RPMI7951 (cell line): ENCODE measurements around the gene PLPPR3. TPM values are rescaled to one million over a fixed set of nuclear protein-coding genes. Genes with fewer than 3 reads are reported as not detected.

ENCODE experiments used
- DNase-seq: peaks from one replicate; pipeline ENCODE4 v3.0.0-alpha.2; 2012; ENCODE audit warnings: low read depth
- total RNA-seq: library from RNA; depleted of rRNA; stranded (reverse); fragments of >200 nt; shearing (Covaris generic); gene quantifications from 2 replicates; pipeline ENCODE4 v1.2.3, GENCODE V29; 2014

PLPPR3 gene
- total RNA-seq, 1 experiment from 2014 or later, result not detected

DNA sequence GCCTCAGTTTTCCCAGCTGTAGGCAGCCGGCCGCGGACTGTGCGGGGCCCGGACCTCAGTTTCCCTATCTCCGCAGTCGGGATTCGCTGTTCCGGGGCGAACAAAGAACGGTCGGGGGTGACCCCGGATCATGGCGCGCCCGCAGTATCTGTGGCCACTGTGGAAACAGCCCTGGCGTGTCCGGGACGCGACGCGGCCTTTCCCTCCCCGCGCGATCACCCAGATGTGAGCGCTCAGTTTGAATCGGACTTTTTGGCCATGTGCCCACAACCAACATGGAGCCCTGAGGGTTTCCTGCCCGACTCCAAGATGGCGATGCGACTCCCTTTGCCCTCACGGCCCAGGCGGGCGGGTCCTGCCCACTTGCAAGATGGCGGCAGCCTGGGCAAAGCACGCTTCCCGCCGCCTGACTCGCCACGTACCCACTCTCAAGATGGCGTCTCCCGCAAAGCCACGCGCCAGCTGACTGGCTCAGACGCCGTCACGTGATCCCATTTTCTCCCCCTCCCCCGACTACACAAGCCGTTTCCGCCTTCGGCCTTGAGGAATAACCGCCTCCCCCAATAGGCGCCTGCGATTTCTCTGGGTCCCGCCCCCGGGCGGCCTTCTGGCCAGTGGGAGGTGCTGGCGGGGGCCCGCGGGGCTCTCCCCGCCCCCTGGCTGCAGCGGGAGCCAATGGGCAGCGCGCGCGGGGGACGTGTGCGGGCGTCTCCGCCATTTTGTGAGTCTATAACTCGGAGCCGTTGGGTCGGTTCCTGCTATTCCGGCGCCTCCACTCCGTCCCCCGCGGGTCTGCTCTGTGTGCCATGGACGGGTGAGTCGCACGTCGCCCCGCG, 24.8 kb downstream of the PLPPR3 start, which contains the start of gene PTBP1:
PTBP1 (plus strand) TSS at position 761 of the 836 bp plus-strand sequence; CDS start at position 807, 46 bp downstream.
- DNase-seq, result peak; percentile 100

DNA sequence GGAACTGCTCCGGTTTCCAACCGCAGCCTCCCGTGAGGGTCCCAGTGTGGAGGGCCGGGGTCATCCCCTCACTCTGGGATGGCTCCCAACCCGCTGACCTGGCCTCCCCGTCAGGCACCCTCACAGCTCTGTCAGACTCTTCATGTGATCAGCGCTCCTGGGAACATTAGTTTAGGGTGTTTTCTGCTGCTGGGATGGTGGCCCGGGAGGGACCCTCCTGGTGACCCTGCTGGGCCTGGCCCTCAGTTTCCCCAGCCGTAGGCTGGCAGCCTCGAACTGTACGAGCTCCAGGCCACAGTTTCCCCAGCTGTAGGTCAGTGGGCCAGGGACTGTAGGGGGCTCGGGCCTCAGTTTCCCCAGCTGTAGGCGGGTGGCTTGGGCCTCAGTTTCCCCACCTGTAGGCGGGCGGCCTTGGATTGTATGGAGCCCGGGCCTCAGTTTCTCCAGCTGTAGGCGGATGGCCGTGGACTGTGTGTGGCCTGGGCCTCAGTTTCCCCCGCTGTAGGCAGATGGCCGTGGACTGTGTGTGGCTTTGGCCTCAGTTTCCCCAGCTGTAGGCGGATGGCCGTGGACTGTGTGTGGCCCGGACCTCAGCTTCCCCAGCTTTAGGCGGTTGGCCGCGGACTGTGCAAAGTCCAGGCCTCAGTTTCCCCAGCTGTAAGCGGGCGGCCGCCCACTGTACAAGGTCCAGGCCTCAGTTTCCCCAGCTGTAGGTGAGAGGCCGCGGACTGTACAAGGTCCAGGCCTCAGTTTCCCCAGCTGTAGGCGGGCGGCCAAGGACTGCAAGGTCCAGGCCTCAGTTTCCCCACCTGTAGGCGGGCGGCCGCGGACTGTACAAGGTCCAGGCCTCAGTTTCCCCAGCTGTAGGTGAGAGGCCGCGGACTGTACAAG, 25.8 kb downstream of the PLPPR3 start:
- DNase-seq, result no peak

DNA sequence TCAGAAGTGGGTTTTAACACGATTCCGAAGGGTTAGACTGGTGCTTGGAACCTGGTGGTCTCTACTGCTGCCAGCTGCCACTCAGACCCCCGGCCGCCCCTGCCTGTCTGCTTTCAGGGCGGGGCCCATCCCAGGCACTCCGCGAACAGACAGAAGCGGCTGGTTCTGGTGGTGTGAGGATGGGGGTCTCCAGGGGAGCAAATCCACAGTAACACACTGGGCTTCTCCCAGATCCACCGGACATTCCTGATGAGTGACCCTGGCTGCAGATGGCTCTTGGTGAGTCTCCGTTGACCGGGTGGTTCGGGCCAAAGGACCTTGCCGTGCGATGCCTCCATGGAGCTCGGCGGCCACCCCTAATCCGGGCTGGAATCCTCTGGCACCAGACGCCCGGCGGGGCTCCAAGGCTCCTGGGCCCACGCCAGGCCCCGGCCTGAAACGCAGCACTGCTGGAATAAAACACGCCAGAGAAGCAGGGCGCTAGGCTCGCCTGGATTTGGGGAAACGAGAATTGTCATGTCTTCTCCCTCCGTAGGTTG, 26.6 kb downstream of the PLPPR3 start:
- DNase-seq, result no peak

DNA sequence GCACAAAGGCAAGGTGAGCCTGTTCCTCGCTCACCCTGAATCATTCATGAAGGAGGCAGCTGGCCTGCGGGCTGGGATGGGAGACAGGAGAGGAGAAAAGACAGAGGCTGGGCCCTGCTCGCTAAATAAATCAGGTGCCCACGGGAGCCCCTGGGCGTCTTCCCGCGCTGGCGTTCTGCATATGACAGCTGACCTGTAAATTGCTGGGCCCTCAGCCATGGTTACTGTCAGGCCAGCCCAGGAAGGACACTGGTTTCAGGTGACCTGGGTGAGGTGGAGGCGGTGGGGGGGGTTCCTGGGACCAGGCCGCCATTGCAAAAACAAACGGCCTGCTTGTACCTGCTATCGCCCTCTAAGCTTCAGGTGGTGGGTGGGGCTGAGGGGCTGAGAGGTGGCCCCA, 27.9 kb downstream of the PLPPR3 start:
- DNase-seq, result no peak

DNA sequence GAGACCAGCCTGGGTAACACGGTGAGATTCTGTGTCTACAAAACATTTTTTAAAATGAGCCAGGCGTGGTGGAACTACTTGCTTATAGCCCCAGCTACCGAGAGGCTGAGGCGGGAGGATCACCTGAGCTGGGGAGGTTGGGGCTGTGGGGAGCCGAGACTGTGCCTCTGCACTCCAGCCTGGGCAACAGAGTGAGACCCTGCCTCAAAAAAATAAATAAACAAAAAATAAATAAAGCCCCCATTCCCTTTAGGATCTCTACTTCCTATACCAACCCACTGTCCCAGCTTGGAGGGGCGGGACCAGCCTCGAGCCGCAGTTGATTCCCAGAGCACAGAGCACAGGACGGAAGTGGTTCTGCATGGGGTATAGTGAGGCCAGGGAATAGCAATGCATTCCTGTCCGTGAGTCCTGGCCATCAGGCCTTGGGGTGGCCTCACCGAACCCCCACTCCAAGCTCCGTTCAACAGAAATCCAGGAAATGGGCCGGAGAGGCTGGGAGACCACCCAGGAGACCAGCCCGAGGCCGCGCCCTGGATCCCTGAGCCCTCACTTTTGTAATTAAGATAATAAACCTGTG, 29.4 kb downstream of the PLPPR3 start:
- DNase-seq, result no peak

DNA sequence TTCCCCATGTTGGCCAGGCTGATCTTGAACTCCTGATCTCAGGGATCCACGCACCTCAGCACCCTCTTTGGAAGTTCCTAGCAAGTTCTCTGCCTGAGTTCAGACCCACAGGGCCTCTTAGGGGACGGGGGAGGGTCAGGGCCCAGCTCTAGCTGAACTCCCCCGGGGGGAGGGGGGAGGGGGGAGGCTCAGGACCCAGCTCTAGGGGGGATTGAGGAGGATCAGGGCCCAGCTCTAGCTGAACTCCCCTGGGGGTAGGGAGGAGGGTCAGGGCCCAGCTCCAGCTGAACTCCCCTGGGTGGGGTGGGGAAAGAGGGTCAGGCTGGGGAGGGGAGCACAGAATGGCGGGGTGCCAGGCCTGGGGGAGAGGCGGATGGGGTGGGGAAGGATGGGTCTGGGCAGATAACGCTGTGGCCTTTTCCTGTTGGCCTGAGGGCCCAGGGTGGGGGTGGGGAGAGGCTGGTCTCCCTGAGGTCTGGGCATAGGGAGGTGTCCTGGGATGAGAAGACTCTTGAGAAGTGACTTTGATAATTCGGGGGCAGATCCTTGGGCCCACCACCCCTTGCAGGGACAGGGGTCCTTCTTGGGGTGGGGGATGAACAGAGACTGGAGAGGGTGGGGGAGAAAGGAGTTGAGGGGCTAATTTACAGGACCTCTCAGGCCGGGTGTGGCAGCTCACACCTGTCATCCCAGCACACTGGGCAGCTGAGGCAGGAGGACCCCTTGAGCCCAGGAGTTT, 30.0 kb downstream of the PLPPR3 start:
- no peak for DNase-seq

DNA sequence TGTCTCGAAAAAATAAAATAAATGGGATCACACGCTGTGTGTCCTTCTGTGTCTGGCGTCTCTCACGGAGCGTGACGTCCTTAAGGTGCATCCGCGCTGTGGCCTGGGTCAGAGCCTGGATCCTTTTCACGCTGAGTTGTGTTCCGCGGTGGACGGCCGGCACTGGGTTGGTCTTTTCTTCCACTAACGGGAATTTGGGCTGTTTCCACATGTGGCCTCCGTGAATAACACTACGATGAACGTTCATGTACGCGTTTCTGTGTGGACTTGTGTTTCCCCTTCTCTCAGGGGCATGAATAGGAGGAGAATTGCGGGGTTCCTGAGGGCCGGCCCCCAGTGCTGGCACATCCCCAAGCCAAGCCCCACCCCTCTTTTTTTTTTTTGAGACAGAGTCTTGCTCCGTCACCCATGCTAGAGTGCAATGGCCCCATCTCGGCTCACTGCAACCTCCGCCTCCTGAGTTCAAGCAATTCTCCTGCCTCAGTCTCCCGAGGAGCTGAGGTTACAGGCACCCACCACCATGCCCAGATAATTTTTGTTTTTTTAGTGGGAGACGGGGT, 30.7 kb downstream of the PLPPR3 start:
- DNase-seq, result no peak

DNA sequence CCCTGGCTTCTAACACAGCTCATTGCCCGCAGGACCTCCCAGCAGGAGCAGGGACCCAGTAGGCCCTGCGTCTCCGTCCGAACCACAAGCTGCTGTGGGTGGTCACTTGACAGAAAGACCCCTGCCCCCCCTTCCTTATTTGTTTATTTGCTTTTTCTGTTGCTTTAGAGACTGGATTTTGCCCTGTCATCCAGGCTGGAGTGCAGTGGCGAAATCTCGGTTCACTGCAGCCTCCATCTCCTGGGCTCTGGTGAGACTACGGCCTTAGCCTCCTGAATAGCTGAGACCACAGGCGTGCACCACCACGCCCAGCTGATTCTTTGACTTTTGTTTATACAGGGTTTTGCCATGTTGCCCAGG, 32.1 kb downstream of the PLPPR3 start:
- DNase-seq, result no peak

DNA sequence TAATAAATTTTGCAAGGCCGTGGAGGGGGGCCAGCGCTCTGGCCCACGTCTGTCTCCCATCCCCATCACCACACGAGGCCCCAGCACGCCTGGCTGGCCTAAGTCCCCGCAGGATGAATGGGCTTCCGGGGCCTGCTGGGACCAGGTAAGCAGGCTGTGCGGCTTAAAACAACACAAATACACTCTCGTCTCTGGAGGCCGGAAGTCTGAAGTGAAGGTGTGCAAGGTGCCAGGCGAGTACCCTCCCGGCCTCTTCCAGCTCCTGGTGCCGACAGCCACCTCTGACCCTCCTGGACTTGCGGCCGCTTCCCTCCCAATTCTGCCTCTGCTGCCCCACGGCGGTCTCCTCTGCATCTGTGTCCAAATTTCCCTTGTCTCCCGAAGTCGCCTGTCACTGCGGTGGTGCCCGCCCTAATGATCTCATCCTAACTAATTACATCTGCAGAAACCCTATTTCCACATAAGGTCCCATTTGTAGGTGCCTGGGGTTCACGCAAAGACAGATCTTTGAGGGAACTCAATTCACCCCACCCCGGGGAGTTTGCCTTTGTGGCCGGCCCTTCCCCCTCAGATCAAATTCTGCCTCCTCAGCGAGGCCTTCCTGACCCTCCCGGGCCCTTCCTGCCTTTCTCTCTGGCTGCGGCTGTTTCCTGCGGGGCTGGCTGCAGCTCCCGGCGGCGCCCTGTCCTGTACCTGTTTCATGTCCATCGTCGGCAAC, 32.6 kb downstream of the PLPPR3 start:
- DNase-seq, result no peak

DNA sequence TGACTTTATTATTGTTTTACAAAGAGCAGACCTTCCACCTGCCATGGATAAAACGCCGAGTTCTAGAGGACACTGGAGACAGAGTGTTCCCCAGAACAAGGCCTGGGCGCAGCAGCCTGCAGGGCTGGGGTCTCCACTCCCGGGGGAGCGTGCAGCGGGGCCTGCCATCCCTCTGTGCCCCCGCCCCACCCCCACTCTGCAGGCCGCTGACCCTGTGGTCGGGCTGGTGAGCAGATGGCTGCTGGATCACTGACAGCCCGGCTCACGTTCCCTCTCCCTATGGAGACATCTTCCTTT, 33.1 kb downstream of the PLPPR3 start:
- no peak for DNase-seq

DNA sequence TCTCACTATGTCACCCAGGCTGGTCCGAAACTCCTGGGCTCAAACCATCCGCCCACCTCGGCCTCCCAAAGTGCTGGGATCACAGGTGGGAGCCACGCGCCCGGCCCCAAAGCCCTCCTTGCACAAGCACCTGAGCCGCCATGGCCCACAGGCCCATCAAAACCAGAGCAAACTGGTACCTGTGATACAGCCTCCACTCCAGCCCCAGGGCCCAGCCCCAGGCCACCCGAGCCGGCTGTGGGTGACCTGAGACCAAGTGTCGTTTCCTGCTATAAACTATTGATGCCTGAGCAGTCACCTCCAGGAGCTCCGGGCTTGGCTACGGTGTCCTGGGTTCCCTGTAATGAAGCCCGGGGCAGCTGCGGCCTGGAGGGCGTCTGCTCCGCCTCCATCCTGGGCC, 34.2 kb downstream of the PLPPR3 start:
- DNase-seq, result no peak

DNA sequence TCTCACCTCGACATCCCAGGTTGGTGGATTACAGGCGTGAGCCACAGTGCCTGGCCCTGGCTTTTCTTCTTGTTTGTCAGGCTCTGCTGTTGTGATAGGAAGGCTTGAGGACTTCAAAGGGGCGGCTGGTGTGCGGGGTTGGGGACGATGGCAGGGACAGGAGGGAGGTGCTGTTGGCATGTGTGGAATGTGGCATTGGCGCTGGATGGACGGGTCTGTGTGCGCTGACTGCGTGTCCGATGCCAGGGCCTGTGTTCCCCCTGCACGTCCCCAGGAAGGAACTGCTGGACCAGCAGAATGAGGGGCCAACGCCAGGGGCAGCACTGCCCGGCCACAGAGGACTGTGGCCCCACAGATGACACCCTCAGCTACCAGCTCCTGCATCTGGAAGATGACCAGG, 37.2 kb downstream of the PLPPR3 start:
- no peak for DNase-seq

DNA sequence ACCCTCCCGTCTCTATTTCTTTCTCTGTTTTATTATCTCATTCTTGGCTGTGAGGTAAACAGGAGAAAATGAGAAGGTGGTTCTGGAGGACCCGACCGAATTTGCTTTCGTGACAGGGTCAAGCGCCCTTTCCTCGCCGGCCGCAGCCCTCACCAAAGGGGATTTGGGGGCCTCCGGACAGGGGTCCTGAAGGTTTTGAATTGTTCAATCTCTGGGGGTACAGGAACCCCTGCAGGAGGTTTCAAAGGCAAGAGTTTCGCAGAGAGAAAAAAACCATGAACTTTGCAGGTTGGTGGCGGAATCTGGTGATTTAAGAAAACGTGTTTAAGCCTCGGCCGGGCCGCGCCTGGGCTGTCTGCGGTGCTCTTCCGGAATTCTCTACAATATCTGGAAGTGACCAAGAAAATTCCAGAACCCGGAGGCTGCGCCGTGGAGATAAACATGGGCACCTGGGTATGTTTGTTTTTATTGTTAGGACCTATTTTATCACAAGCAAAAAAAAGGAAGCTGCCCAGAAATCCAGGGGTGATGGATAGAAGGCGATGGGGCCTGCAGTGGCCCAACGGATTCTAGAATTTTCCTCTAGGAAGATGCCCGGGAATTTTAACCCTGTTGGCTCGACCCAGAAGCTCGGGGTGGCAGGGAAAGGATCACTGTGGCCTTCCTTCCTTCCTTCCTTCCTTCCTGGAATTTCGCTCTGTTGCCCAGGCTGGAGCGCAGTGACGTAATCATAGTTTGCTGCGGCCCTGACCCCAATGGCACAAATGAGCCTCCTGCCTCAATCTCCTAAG, 38.7 kb downstream of the PLPPR3 start:
- DNase-seq, result no peak

DNA sequence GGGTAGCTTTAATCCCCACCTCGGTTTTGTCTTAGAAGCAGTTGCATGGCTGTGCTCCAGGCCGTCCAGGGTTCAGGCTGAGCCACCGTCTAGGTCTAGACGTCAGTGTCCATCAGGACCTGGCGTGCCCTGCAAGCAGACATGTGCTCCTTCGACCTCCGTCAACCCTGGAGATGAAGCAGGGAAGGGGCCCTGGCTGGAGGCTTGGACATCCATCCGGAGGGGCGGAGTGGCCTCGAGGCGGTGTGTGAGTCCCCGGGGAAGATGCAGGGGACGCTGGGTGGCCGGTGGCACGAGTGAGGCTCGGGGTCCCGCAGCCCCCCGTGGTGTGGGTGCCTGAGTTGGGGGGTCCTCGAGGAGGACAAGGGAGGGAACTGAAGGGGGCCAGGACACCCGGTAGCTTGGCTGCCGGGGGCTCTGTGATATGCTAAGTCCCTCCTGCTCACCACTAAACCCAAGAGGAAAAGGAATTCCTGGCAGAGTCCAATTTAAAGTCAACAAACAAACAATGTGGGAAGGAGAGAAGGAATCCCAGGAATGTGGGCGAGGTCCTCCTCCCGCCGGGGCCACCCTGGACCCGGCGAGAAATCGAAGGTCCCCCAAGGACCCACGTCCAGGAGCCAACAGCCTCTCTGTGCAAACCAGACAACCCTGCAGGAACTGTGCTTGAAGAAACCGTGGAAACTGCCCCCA, 39.4 kb downstream of the PLPPR3 start:
- peak; percentile 76 for DNase-seq

DNA sequence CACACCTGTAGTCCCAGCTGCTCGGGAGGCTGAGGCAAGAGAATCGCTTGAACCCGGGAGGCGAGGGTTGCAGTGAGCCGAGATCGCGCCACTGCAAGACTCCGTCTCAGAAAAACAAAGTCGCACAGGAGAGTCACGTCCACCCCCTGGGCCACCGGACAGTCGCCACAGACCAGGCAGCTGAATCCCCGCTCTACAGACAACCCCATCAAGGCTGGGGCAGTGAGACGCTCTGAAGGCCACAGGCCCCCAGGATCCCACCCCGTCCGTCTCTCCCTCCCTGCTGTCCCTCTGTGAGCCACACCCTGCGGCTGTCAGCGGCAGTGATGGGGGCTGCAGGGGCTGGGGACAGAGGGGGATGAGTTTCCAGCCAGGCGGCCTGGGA, 40.0 kb downstream of the PLPPR3 start:
- DNase-seq, result no peak

DNA sequence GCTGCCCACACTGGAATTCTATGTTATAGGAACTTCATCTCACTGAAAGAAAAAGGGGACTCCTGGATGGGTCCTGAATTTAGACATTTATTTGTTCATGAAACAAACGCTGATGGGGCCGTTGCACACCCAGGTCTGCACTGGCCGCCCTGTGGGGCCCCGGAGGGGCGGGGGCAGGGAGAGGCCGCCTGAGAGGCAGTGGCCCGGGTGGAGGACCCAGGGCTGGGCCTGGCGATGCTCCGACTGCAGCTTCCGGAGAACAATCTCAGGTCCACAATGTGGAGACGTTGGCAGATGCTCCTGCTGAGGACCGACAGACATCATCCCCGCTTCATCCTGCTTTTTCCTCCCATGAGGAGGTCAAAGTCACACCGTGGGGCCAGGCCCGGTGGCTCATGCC, 40.8 kb downstream of the PLPPR3 start:
- no peak for DNase-seq

DNA sequence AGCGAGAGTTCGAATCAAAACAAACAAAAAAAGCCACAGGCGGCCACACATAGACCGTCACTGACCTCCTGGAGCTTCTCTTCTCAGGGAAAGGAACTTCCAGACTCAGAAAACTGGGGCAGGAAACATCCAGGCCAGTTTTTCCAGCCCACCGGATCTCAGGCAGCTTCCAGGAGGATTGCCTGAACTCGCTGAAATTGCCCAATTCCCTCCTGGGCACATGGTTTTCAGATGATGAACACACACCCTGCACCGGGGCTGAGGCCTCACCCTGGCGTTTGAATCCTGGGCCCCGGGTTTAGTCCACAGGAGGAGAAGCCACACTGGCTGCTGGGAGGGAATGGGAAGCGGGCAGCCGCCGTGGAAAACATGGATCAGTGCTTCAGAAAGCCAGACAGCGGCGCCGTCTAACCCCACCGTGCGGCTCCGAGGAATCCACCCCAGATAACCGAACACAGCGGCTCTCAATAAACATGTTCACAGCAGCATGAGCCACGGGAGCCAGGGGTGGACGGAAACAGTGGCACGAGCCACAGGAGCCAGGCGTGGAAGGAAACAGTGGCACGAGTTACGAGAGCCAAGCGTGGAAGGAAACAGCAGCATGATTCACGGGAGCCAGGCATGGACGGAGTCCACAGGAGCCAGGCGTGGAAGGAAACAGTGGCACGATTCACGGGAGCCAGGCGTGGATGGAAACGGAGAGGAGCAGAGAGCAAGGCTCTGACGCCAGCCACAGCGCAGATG, 42.7 kb downstream of the PLPPR3 start:
- peak; percentile 91 for DNase-seq

DNA sequence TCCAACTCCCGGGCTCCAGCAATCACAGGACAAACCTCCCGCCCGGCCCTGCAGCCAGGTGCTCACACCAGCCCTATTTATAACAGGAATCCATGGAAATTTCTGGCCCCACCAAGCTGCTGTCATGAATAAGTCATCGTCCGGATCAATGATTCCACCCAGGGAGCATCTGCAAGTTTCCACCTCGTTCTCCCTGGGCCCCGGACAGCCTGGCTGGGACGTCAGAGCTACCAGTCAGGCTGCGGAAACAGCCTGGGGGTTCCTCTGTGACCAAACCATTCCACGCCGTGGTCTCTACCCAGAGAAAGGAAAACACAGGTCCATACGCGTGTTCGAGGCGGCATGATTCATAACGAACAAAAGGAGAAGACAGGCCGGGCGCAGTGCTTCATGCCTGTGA, 45.2 kb downstream of the PLPPR3 start:
- DNase-seq, result peak; percentile 80
